ENCODE measurements around the gene FADS6. TPM values are rescaled to one million over a fixed set of nuclear protein-coding genes. Genes with fewer than 3 reads are reported as not detected.
A peak's percentile ranks its signal among the peaks of the same experiment; 100 is the strongest.

The FADS6 gene
- total RNA-seq, 1 donor from 2014 or later, result 0.85 TPM

GRCh38 chr17:74853669-74854068 lies 39.8 kb downstream of the FADS6 start:
- Mint-ChIP-seq H3K4me3 (no peak overlapping the region), H3K27ac (no peak overlapping the region), H3K4me1 (peaks cover 9% of the 10 kb centered on the region), H3K27me3 (ENCODE audit: low read depth) (peaks cover 87% of the 10 kb centered on the region), H3K9me3 (no peaks in the 10 kb centered on the region), H3K36me3 (no peaks in the 10 kb centered on the region)
- TF ChIP-seq CTCF (IDR thresholded peaks at IDR 0.05; ENCODE audit: unreplicated experiment), result no peak
- DNase-seq (ENCODE audit: low spot score in 2 of 2, unreplicated experiment in 2 of 2), result no peak

GRCh38 chr17:74853048-74853397 lies 40.4 kb downstream of the FADS6 start:
- TF ChIP-seq CTCF (IDR thresholded peaks at IDR 0.05; ENCODE audit: unreplicated experiment), result no peak
- H3K9me3 Mint-ChIP-seq, result no peaks in the 10 kb centered on the region
- H3K4me1 Mint-ChIP-seq, result peaks cover 9% of the 10 kb centered on the region
- no peak for DNase-seq (ENCODE audit: low spot score in 2 of 2, unreplicated experiment in 2 of 2)
- H3K27me3 Mint-ChIP-seq (ENCODE audit: low read depth), result peaks cover 88% of the 10 kb centered on the region
- no peaks in the 10 kb centered on the region for H3K36me3 Mint-ChIP-seq
- H3K27ac Mint-ChIP-seq, result no peak overlapping the region
- peak overlapping the region; percentile 63 for H3K4me3 Mint-ChIP-seq

GRCh38 chr17:74852237-74853047 lies 41.0 kb downstream of the FADS6 start:
- H3K4me1 Mint-ChIP-seq, result peaks cover 9% of the 10 kb centered on the region
- H3K27ac Mint-ChIP-seq, result no peak overlapping the region
- no peaks in the 10 kb centered on the region for H3K36me3 Mint-ChIP-seq
- peak; percentile 45 to 70 for DNase-seq (ENCODE audit: low spot score in 2 of 2, unreplicated experiment in 2 of 2)
- no peak for TF ChIP-seq CTCF (IDR thresholded peaks at IDR 0.05; ENCODE audit: unreplicated experiment)
- peak overlapping the region; percentile 63 for H3K4me3 Mint-ChIP-seq
- H3K27me3 Mint-ChIP-seq (ENCODE audit: low read depth), result peaks cover 83% of the 10 kb centered on the region
- no peaks in the 10 kb centered on the region for H3K9me3 Mint-ChIP-seq

- no peak overlapping the region for H3K4me3 Mint-ChIP-seq
- no peak for TF ChIP-seq CTCF (IDR thresholded peaks at IDR 0.05; ENCODE audit: unreplicated experiment)
- no peaks in the 10 kb centered on the region for H3K9me3 Mint-ChIP-seq
- H3K27me3 Mint-ChIP-seq (ENCODE audit: low read depth), result peaks cover 78% of the 10 kb centered on the region
- H3K27ac Mint-ChIP-seq, result no peak overlapping the region
- DNase-seq (ENCODE audit: low spot score in 2 of 2, unreplicated experiment in 2 of 2), result no peak
- H3K36me3 Mint-ChIP-seq, result no peaks in the 10 kb centered on the region
- peaks cover 9% of the 10 kb centered on the region for H3K4me1 Mint-ChIP-seq
These were observed 41.7 kb downstream of the FADS6 start for GRCh38 chr17:74851612-74852236.

GRCh38 chr17:74850914-74851313 lies 42.5 kb downstream of the FADS6 start:
- no peak for DNase-seq (ENCODE audit: low spot score in 2 of 2, unreplicated experiment in 2 of 2)
- no peak for TF ChIP-seq CTCF (IDR thresholded peaks at IDR 0.05; ENCODE audit: unreplicated experiment)
- no peak overlapping the region for H3K27ac Mint-ChIP-seq
- H3K36me3 Mint-ChIP-seq, result no peaks in the 10 kb centered on the region
- H3K27me3 Mint-ChIP-seq (ENCODE audit: low read depth), result peaks cover 77% of the 10 kb centered on the region
- H3K9me3 Mint-ChIP-seq, result no peaks in the 10 kb centered on the region
- no peak overlapping the region for H3K4me3 Mint-ChIP-seq
- peaks cover 9% of the 10 kb centered on the region for H3K4me1 Mint-ChIP-seq
